Colon (tissue), 2 donors: ENCODE measurements around the gene FOLR1.

Source experiments
- FAIRE-seq: peaks from 2 replicates; lab custom pipeline; 2012; peaks lifted over from hg19 to GRCh38; lab: Jason Lieb, UNC
- donor health status: control.
- donor health status: control.

The FOLR1 gene

GRCh38 chr11:72223615-72224563, 31.9 kb downstream of the FOLR1 start:
- FAIRE-seq: no peak

DNA sequence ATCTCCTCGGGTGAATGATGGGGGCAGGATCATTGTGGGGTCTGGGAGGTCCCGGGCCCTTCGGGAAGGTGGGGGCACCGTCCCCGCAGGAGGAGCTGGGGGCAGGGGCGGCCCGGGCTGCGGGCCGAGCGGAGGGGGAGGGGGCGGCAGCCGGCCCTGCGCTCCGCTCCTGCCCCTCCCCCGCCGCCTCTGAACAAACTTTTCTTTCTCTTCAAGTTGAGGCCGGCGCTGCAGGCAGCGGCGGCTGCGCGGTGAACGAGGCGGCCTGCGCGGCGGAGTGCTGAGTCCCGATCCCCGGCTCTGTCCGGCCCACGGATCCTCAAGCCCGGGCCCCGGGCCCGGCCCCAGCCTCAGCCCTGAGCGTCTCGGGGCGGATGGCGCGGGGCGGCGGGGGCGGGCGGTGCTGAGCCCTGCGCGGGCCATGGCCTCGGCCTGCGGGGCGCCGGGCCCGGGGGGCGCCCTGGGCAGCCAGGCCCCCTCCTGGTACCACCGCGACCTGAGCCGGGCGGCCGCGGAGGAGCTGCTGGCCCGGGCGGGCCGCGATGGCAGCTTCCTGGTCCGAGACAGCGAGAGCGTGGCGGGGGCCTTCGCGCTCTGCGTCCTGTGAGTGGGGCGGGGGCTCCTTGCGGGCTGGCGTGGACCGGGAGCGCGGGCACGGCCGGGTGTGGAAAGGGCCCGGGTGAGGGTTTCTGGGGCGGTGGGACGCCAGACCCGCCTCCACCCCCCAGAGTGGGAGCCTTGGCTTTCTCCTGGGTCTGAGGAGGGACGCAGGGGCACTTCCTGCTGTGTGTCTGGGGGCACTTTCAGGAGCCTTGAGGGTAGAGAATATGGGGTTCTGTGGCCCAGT, 32.8 kb downstream of the FOLR1 start, which contains the start of gene INPPL1:
Gene INPPL1, plus strand, starts transcription at position 204 of the 847 bp plus-strand sequence. Its CDS starts 218 bp downstream, at position 422.
- FAIRE-seq: no peak

DNA sequence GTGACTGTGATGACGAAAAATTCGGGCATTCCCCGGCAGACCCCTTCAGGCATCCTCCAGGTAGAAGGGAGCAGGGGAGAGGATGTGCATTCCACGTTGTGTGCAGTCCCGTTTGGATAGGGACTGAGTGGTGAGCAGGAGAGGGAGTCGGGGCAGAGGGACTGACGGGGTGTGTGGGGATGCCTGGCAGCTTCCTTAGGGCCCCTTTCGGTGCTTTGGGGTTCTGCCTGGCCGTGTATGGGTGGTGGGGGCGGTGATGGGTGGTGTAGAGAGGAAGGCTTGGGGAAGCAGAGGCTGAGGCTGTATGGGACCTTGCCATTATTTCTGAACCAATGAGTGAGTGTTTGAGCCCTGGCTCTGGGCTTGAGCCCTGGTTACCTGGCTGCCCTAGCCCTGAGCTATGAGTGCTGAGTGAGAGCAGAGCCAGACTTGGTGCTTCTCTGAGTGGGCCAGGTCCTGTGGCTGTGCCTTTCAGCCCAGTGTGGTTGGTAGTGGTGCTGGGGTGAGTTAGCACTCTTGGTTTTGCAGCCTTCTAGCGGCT, 33.5 kb downstream of the FOLR1 start:
- no peak for FAIRE-seq

GRCh38 chr11:72226701-72227100, 34.8 kb downstream of the FOLR1 start:
- no peak for FAIRE-seq

DNA sequence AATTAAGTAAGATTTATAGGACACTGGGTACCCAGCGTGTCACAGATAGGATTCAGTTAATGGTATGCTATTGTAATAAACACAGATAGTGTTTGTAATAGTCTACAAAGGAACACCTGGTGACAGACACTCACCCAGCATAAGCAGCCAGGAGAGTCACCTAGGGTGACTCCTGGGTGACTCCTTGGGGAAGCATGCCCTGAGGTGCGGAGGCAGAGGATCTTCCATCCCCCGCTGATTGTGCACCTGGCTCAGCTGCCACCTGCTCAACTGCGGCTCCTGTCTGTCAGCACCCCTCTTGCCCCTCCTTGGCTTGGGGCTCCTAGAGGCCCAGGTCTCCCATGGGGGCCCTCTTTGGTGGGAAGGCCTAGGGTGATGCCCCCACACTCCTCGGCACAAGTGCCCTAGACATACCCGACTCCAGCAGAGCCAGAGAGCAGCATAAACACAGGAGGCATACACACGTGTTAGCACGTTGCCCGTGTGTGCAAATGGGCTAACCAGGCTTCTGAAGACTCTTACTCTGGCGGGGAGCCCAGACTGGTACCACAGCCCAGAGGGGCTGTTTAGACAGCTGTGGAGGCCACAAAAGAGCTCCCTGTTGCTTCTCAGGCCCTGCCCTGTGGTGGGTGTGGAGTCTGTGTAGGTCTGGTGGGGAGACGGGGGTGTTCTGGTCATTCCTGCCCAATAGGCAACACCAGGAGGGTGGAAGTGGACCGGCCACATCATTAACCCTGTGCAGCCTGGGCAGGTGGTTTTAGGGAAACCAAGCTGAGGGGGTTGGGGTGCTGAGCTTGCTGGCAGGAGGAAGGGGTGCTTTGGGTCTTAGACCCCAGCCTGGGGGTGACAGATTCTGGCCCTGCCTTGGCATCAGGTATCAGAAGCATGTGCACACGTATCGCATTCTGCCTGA, 35.6 kb downstream of the FOLR1 start:
- no peak for FAIRE-seq

DNA sequence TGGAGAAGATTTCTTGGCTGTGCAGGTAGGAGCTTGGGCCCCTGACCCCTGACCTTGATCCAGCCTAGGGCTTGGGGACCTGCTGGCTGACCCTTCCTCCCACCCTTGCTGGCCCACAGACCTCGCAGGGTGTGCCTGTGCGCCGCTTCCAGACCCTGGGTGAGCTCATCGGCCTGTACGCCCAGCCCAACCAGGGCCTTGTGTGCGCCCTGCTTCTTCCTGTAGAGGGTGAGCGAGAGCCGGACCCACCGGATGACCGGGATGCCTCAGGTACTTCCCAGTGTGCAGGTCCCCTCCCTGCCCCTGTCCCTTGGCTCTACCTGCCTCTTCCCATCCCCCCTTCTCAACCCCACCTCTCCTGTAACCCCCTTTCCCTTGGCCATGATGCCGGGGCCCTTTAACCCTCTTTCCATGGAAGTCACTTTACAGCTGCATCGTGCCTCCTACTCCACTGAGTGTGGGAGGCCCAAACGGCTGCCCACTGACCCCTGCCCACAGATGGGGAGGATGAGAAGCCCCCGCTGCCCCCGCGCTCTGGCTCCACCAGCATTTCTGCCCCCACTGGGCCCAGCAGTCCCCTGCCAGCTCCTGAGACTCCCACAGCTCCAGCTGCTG, 36.4 kb downstream of the FOLR1 start:
- FAIRE-seq: no peak

- FAIRE-seq: no peak
Observed at GRCh38 chr11:72228844-72229231, 36.9 kb downstream of the FOLR1 start.

DNA sequence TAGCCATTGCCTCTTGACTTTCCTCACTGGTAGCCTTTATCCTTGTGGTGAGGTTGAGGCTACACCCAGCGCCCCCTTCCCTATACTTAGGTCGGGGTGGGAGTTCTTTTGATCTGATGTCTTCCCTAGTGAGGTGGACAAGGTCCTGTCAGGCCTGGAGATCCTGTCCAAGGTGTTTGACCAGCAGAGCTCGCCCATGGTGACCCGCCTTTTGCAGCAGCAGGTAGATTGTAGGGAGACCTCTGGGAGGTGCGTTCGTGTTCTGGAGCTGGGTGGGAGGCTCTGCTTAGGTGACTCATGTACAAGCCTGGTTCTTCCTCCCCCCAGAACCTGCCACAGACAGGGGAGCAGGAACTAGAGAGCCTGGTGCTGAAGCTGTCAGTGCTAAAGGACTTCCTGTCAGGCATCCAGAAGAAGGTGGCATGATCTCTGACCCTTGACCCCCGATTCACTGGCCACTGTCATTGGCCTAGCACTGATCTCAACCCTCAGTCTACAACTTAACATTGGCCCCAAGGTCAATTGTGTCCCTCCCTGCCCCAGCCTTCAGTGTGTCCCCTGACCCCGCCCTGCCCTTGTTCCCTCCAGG, 37.5 kb downstream of the FOLR1 start:
- no peak for FAIRE-seq

DNA sequence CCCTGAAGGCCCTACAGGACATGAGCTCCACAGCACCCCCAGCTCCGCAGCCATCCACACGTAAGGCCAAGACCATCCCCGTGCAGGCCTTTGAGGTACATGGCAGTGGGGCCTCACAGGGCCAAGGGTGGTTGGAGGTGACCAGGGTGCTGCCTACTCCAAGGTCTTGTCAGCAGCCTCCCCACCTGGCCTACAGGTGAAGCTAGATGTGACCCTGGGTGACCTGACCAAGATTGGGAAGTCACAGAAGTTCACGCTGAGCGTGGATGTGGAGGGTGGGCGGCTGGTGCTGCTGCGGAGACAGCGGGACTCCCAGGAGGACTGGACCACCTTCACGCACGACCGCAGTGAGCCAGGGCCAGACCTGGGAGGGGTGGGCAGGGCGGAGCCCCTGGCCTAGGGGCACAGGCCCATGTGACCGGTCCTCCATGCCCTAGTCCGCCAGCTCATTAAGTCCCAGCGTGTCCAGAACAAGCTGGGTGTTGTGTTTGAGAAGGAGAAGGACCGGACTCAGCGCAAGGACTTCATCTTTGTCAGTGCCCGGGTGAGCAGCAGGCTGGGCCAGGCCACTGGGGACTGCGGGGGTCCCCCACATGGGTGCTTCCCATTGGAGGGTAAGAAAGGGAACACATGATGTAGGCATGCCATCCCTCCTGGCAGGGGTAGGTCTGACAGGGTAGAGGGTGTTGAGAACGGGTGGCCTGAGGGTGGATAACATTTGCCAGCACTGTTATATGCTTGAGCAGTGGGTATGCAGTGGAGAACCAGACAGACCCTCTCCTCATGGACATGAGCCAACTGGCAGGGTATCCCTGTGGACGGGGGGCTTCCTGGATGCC, 38.2 kb downstream of the FOLR1 start:
- FAIRE-seq: no peak

GRCh38 chr11:72230764-72231365, 38.9 kb downstream of the FOLR1 start:
- FAIRE-seq: no peak

- no peak for FAIRE-seq
Observed at GRCh38 chr11:72231396-72232259, 39.7 kb downstream of the FOLR1 start.

DNA sequence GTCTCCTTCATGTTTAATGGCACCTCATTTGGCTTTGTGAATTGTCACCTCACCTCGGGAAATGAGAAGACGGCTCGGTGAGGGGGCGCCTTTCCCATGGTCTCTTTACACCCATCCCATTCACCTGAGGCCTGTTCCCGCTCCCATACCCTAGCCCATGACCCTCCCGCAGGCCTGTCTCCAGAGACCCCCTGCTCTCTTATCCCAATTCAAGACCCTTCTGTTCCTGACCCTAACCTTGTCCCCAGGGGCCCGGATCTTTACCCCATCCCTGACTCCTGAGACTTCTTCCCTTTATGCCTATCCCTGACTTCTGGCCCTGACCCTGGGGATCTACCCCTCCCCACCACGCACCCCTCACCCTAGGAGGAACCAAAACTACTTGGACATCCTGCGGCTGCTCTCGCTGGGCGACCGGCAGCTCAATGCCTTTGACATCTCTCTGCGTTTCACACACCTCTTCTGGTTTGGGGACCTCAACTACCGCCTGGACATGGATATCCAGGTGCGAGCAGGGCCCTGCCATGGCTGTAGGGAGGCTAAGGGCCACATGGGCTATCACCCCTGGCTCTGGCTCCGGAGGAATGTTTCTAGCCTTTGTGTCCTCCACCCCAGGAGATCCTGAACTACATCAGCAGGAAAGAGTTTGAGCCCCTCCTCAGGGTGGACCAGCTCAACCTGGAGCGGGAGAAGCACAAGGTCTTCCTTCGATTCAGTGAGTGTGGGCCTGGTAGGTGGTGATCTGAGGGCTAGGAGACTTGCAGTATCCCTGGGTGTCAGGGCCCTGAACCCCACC, 40.5 kb downstream of the FOLR1 start:
- no peak for FAIRE-seq

DNA sequence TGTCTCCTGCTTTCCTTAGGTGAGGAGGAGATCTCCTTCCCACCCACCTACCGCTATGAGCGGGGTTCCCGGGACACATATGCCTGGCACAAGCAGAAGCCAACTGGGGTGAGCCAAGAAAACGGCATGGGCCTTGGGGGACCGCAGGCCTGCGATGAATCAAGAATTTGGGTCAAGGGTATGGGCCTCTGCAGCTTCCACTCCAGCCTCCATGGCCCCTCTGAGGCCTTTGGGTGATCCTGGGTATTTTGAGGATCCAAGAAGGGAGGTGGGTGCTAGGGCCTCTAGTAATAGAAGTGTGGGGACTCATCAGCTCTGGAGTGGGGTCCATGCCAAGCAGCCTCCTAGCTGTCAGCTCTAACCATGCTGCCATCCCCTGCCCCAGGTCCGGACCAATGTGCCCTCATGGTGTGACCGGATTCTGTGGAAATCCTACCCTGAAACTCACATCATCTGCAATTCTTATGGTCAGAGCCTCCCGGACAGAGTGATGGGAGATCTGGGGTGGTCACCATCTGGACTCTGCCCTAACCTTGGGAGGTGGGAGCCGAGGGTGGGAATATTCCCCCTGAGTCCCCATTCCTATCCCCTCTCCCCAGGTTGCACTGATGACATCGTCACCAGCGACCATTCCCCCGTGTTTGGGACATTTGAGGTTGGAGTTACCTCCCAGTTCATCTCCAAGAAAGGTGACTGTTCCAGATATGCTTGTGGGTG, 41.3 kb downstream of the FOLR1 start:
- no peak for FAIRE-seq

DNA sequence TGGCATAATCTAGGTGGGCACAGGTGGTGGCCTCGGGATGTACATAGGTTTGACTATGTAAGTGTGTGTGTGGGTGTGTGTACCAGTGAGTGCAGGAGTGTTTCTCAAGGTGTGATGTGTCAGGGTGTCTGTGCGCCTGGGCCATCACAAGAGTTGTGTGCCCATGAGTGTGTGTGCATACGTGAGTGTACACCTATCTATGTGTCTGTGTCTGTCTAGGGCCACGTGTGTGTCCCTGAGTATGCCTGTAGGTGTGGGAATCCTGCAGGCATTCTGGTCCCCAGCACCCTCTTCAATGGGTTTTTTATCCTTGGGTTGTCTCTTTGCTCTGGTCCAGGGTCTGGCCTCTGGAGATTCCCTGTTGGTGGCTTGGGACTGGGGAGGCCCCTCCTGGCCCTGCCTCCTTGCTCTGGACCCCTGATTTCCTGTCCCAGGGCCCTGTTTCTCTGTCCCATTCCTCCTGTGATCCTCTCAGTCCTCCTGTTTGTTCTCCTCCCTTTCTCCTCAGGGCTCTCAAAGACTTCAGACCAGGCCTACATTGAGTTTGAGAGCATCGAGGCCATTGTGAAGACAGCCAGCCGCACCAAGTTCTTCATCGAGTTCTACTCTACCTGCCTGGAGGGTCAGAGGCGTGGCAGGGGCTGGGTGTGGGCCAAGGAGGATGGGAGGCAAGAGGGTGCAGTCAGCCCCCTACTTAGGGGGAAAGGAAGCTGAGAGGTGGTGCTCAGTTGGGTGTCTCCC, 42.0 kb downstream of the FOLR1 start:
- FAIRE-seq: no peak

DNA sequence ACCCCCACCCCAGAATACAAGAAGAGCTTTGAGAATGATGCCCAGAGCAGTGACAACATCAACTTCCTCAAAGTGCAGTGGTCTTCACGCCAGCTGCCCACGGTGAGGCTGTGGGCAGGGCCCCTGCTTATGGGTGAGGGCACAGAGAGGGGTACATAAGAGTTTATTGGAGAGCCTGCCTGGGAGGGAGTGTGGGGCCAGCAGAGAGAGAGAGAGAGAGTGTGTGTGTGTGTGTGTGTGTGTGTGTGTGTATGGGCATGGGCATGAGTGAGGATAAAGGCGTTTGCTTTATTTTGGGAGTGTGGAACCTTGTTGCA, 42.5 kb downstream of the FOLR1 start:
- no peak for FAIRE-seq

GRCh38 chr11:72234920-72235319, 43.0 kb downstream of the FOLR1 start:
- FAIRE-seq: no peak
